KMS-11 (cell line): Measurements from ENCODE around the gene IQCE.

Experiments
- H2AFZ ChIP-seq: fragments of 200-600 bp; sonication (generic); 2 replicates; pipeline ENCODE4 v1.6.1; 2016; ENCODE audit warnings: antibody characterized with exemption, mixed run types, low read depth
- H3K27ac ChIP-seq: fragments of 200-600 bp; sonication (generic); 2 replicates; pipeline ENCODE4 v1.6.1; 2016; ENCODE audit warnings: mild to moderate bottlenecking, mixed run types
- H3K27me3 ChIP-seq: fragments of 200-600 bp; sonication (generic); 2 replicates; pipeline ENCODE4 v1.6.1; 2017; ENCODE audit warnings: mild to moderate bottlenecking, low read depth, mixed run types, moderate library complexity; ENCODE audit not compliant: insufficient read depth
- H3K36me3 ChIP-seq: fragments of 200-600 bp; sonication (generic); 2 replicates; pipeline ENCODE4 v1.6.1; 2017; ENCODE audit warnings: mild to moderate bottlenecking, mixed run types; ENCODE audit not compliant: insufficient read depth
- H3K4me1 ChIP-seq: fragments of 200-600 bp; sonication (generic); 2 replicates; pipeline ENCODE4 v1.6.1; 2016; ENCODE audit warnings: mild to moderate bottlenecking, low read depth, mixed run types; ENCODE audit not compliant: poor library complexity, severe bottlenecking
- H3K4me2 ChIP-seq: fragments of 200-600 bp; sonication (generic); 2 replicates; pipeline ENCODE4 v1.7.0; 2016; ENCODE audit warnings: mild to moderate bottlenecking, mixed run types
- H3K4me3 ChIP-seq: fragments of 200-600 bp; sonication (generic); IDR thresholded peaks from 2 replicates; pipeline ENCODE4 v1.6.1; 2017; ENCODE audit warnings: low read depth, low read length, mixed read lengths; ENCODE audit not compliant: insufficient read depth
- H3K79me2 ChIP-seq: fragments of 200-600 bp; sonication (generic); 2 replicates; pipeline ENCODE4 v1.6.1; 2016; ENCODE audit warnings: low read depth, mixed run types; ENCODE audit not compliant: insufficient read depth
- H3K9ac ChIP-seq: fragments of 200-600 bp; sonication (generic); 2 replicates; pipeline ENCODE4 v1.6.1; 2016; ENCODE audit warnings: mild to moderate bottlenecking, mixed run types
- H4K20me1 ChIP-seq: fragments of 200-600 bp; sonication (generic); 2 replicates; pipeline ENCODE4 v1.6.1; 2016; ENCODE audit warnings: mild to moderate bottlenecking, mixed run types; ENCODE audit not compliant: insufficient read depth
- TF ChIP-seq, protein P1 (sequence below): fragments of 200-600 bp; sonication (generic); conservative IDR thresholded peaks from 2 replicates; pipeline ENCODE4 v1.6.1; 2017; ENCODE audit warnings: low read depth, mild to moderate bottlenecking, antibody characterized with exemption, low read length, moderate library complexity, mixed read lengths

The IQCE gene

DNA sequence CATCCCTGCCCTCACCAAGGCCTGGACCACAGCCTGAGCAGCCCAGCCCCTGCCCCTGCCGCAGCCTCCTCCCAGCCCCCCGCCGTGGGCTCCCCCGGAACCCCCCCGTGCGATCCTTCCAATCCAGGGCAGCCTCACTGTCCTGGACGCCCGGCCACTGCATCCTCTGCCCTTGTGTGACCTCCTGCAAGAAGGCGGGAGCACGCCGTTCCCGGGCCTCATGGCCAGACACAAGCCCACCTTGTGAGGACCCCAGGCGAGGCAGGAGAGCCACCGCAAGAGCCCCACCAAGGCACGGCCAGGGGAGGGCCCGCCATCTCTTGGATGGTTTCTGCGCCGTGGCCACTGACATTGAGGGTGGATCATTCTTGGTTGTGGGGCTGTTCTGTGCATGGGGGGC is 47.0 kb upstream of the IQCE start:
- H3K9ac ChIP-seq, result no peak overlapping the region
- no peak overlapping the region for H3K4me3 ChIP-seq
- no peak overlapping the region for H3K27ac ChIP-seq

DNA sequence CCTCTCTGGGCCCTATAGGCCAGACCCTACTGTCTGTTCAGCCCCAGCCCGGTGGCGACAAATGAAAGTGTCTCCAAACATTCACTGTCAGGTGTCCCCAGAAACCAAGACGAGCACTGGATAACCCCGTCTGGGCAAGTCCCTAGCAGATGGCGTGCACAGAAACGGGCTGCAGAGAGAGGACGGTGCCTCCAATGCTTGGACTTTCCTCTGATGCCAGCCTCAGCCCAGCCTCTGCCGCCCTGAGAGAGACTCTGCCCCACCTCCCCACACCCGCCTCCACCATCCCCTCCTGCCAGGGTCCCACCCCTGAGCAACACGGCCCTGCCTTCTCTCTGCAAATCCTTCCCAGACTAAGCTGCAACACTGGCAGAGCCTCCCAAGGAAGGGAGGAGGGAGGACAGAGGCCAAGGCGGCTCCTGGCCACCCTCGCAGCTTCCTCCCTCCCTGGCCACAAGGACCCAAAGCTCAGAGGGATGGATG is 46.6 kb upstream of the IQCE start:
- TF ChIP-seq, protein P1, sequence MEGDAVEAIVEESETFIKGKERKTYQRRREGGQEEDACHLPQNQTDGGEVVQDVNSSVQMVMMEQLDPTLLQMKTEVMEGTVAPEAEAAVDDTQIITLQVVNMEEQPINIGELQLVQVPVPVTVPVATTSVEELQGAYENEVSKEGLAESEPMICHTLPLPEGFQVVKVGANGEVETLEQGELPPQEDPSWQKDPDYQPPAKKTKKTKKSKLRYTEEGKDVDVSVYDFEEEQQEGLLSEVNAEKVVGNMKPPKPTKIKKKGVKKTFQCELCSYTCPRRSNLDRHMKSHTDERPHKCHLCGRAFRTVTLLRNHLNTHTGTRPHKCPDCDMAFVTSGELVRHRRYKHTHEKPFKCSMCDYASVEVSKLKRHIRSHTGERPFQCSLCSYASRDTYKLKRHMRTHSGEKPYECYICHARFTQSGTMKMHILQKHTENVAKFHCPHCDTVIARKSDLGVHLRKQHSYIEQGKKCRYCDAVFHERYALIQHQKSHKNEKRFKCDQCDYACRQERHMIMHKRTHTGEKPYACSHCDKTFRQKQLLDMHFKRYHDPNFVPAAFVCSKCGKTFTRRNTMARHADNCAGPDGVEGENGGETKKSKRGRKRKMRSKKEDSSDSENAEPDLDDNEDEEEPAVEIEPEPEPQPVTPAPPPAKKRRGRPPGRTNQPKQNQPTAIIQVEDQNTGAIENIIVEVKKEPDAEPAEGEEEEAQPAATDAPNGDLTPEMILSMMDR, result no peak
- no peak overlapping the region for H3K4me2 ChIP-seq
- H3K27ac ChIP-seq, result no peak overlapping the region
- no peaks in the 10 kb centered on the region for H3K79me2 ChIP-seq
- H3K4me3 ChIP-seq, result no peak overlapping the region
- peaks cover 46% of the 10 kb centered on the region; the same call in 1 of the 2 replicates for H3K27me3 ChIP-seq
- peaks cover 29% of the 10 kb centered on the region for H3K4me1 ChIP-seq
- no peak overlapping the region for H3K9ac ChIP-seq
- no peaks in the 10 kb centered on the region for H3K36me3 ChIP-seq
- H2AFZ ChIP-seq, result no peak overlapping the region
- H4K20me1 ChIP-seq, result no peaks in the 10 kb centered on the region

More for the DNA sequence above, 47.0 kb upstream of the IQCE start:
- H3K27me3 ChIP-seq, result peaks cover 42% of the 10 kb centered on the region; the same call in 1 of the 2 replicates
- H2AFZ ChIP-seq, result no peak overlapping the region
- H4K20me1 ChIP-seq, result no peaks in the 10 kb centered on the region
- H3K36me3 ChIP-seq, result no peaks in the 10 kb centered on the region
- no peak overlapping the region for H3K4me2 ChIP-seq
- peaks cover 29% of the 10 kb centered on the region for H3K4me1 ChIP-seq
- TF ChIP-seq, protein P1, result no peak
- no peaks in the 10 kb centered on the region for H3K79me2 ChIP-seq

DNA sequence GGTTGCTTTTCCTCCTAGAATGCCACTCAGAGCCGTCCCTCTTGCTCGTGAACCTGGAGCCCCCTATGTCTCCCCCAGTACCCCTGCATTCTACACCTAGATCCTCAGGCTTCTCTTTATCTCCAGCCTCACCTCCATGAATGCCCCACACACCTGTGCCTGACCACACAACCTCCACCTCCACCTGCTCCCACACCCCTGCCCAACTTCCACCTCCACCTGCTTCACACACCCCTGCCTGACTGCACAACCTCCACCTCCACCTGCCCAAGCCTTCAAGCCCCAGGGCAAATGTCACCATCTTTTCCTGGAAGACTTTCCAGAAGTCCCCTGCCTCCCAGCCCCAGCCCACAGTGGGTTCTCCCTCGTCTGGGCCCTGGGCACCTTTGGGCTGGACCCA is 46.1 kb upstream of the IQCE start:
- Histone ChIP-seq H4K20me1 (no peaks in the 10 kb centered on the region), H3K79me2 (no peaks in the 10 kb centered on the region), H3K36me3 (no peaks in the 10 kb centered on the region), H2AFZ (no peak overlapping the region), H3K4me3 (no peak overlapping the region), H3K4me2 (no peak overlapping the region), H3K27ac (no peak overlapping the region), H3K9ac (no peak overlapping the region), H3K27me3 (peaks cover 51% of the 10 kb centered on the region; the same call in 1 of the 2 replicates), H3K4me1 (peaks cover 27% of the 10 kb centered on the region)
- TF ChIP-seq, protein P1, result no peak

DNA sequence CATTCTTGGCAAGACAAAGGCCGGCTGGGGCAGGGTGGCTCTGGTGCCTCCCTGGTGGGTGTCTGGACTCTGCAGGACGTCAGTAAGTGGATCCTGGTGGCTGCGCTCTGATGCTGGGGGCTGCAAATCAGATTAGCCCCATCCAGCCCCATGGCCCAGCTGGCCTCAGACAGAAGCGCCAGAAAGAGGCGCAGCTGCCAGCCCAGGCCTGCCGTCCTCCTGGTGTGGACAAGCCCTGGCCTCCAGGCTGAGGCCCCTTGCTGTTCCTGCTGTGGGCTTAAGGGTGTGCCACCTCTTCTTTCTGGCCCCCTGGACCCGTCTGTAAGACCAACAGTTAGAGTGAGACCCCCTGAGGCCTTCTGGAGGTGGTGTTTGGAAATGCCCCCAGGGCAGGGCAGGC is 45.1 kb upstream of the IQCE start:
- H3K4me2 ChIP-seq, result no peak overlapping the region
- no peaks in the 10 kb centered on the region for H3K79me2 ChIP-seq
- H3K4me1 ChIP-seq, result peaks cover 23% of the 10 kb centered on the region
- no peak overlapping the region for H2AFZ ChIP-seq
- no peaks in the 10 kb centered on the region for H3K36me3 ChIP-seq
- H4K20me1 ChIP-seq, result no peaks in the 10 kb centered on the region
- H3K27me3 ChIP-seq, result peaks cover 61% of the 10 kb centered on the region; the same call in 1 of the 2 replicates
- no peak overlapping the region for H3K27ac ChIP-seq
- TF ChIP-seq, protein P1, result no peak
- no peak overlapping the region for H3K9ac ChIP-seq
- no peak overlapping the region for H3K4me3 ChIP-seq
